H9 (cell line): ENCODE measurements around the gene ATP6V0E1. TPM values are rescaled to one million over a fixed set of nuclear protein-coding genes. Genes with fewer than 3 reads are reported as not detected.

ENCODE experiments used
- DNase-seq: peaks from one replicate; pipeline ENCODE4 v3.0.0-alpha.2; 2017
- H2AFZ ChIP-seq: one replicate; pipeline ENCODE4 v1.6.1; 2013; ENCODE audit warnings: mild to moderate bottlenecking, low read length, control low read depth, moderate library complexity
- H2AK5ac ChIP-seq: 2 replicates; pipeline ENCODE4 v1.6.1; 2013; ENCODE audit warnings: low read length, control low read depth, mixed read lengths; ENCODE audit not compliant: insufficient read length
- H2BK120ac ChIP-seq: one replicate; pipeline ENCODE4 v1.6.1; 2013; ENCODE audit warnings: low read depth, mild to moderate bottlenecking, low read length, control low read depth, inconsistent platforms; ENCODE audit not compliant: poor library complexity, severe bottlenecking
- H2BK12ac ChIP-seq: 2 replicates; pipeline ENCODE4 v1.6.1; 2013; ENCODE audit warnings: low read length, control low read depth, mixed read lengths, low read depth; ENCODE audit not compliant: insufficient read length
- H2BK15ac ChIP-seq: 2 replicates; pipeline ENCODE4 v1.6.1; 2013; ENCODE audit warnings: low read depth, low read length, control low read depth
- H2BK20ac ChIP-seq: one replicate; pipeline ENCODE4 v1.6.1; 2013; ENCODE audit warnings: low read depth, mild to moderate bottlenecking, low read length, control low read depth, inconsistent platforms; ENCODE audit not compliant: poor library complexity, severe bottlenecking
- H2BK5ac ChIP-seq: 2 replicates; pipeline ENCODE4 v1.6.1; 2013; ENCODE audit warnings: low read length, control low read depth, mixed read lengths; ENCODE audit not compliant: insufficient read length
- H3K14ac ChIP-seq: 2 replicates; pipeline ENCODE4 v1.6.1; 2013; ENCODE audit warnings: low read length, control low read depth; ENCODE audit not compliant: insufficient read depth
- H3K18ac ChIP-seq: 2 replicates; pipeline ENCODE4 v1.6.1; 2013; ENCODE audit warnings: low read depth, mild to moderate bottlenecking, mixed read lengths, low read length, control low read depth; ENCODE audit not compliant: insufficient read length
- H3K23ac ChIP-seq: 2 replicates; pipeline ENCODE4 v1.6.1; 2013; ENCODE audit warnings: low read length, control low read depth, mixed read lengths, low read depth; ENCODE audit not compliant: insufficient read length
- H3K23me2 ChIP-seq: 2 replicates; pipeline ENCODE4 v1.6.1; 2013; ENCODE audit warnings: low read depth, mild to moderate bottlenecking, mixed read lengths, low read length, control low read depth; ENCODE audit not compliant: insufficient read length, poor library complexity, severe bottlenecking
- H3K27ac ChIP-seq: 2 replicates; pipeline ENCODE4 v1.5.1; 2013; ENCODE audit warnings: low read length, control low read depth, mixed read lengths, low read depth; ENCODE audit not compliant: insufficient read length
- H3K27me3 ChIP-seq: 2 replicates; pipeline ENCODE4 v1.6.1; 2013; ENCODE audit warnings: low read length, control low read depth, inconsistent platforms; ENCODE audit not compliant: insufficient read depth
- H3K4ac ChIP-seq: 2 replicates; pipeline ENCODE4 v1.6.1; 2013; ENCODE audit warnings: low read depth, mild to moderate bottlenecking, control low read depth, inconsistent platforms, low read length, moderate library complexity
- H3K4me1 ChIP-seq: 2 replicates; pipeline ENCODE4 v1.6.1; 2013; ENCODE audit warnings: low read length, control low read depth, inconsistent platforms; ENCODE audit not compliant: insufficient read depth
- H3K4me2 ChIP-seq: 2 replicates; pipeline ENCODE4 v1.6.1; 2013; ENCODE audit warnings: low read length, control low read depth, mixed read lengths; ENCODE audit not compliant: insufficient read length, insufficient read depth
- H3K56ac ChIP-seq: 2 replicates; pipeline ENCODE4 v1.6.1; 2013; ENCODE audit warnings: low read depth, mild to moderate bottlenecking, mixed read lengths, low read length, control low read depth; ENCODE audit not compliant: insufficient read length
- H3K79me1 ChIP-seq: 2 replicates; pipeline ENCODE4 v1.6.1; 2013; ENCODE audit warnings: low read depth, mild to moderate bottlenecking, moderate library complexity, low read length, control low read depth, inconsistent platforms; ENCODE audit not compliant: insufficient read depth, poor library complexity, severe bottlenecking
- H3K79me2 ChIP-seq: 2 replicates; pipeline ENCODE4 v1.6.1; 2013; ENCODE audit warnings: low read length, control low read depth, inconsistent platforms; ENCODE audit not compliant: insufficient read depth
- H3K9ac ChIP-seq: 2 replicates; pipeline ENCODE4 v1.6.1; 2013; ENCODE audit warnings: low read length, control low read depth, mixed read lengths; ENCODE audit not compliant: insufficient read length; ENCODE audit errors: extremely low read depth
- H3K9me3 ChIP-seq: one replicate; pipeline ENCODE4 v1.6.1; 2013; ENCODE audit warnings: low read depth, low read length, inconsistent platforms; ENCODE audit not compliant: control insufficient read depth
- H3T11ph ChIP-seq: one replicate; pipeline ENCODE4 v1.6.1; 2013; ENCODE audit warnings: mild to moderate bottlenecking, low read length, control low read depth, inconsistent platforms
- H4K20me1 ChIP-seq: one replicate; pipeline ENCODE4 v1.6.1; 2013; ENCODE audit not compliant: control insufficient read depth, insufficient read length, insufficient read depth
- H4K5ac ChIP-seq: 2 replicates; pipeline ENCODE4 v1.6.1; 2013; ENCODE audit warnings: low read depth, mild to moderate bottlenecking, mixed read lengths, low read length, control low read depth; ENCODE audit not compliant: insufficient read length
- H4K8ac ChIP-seq: replicated peaks from 2 replicates; pipeline ENCODE4 v1.6.1; 2013; ENCODE audit warnings: low read length, control low read depth, mixed read lengths, low read depth; ENCODE audit not compliant: insufficient read length
- H4K91ac ChIP-seq: 2 replicates; pipeline ENCODE4 v1.6.1; 2013; ENCODE audit warnings: low read depth, mild to moderate bottlenecking, moderate library complexity, mixed read lengths, low read length, control low read depth; ENCODE audit not compliant: insufficient read length
- H3K27ac Mint-ChIP-seq, 3 experiments: 2 replicates in 2 of 3; 3 replicates in 1 of 3; pipeline ENCODE4 v1.8.0; 2020 to 2021; ENCODE audit warnings: mixed read lengths in 3 of 3, mild to moderate bottlenecking in 1 of 3, moderate library complexity in 1 of 3
- H3K27me3 Mint-ChIP-seq: 2 replicates; pipeline ENCODE4 v1.8.0; 2021; ENCODE audit warnings: low read depth, mild to moderate bottlenecking, moderate library complexity, mixed read lengths
- H3K36me3 Mint-ChIP-seq, 3 experiments: 2 replicates in 2 of 3; 3 replicates in 1 of 3; pipeline ENCODE4 v1.8.0; 2020 to 2021; ENCODE audit warnings: low read depth in 3 of 3, mixed read lengths in 3 of 3; ENCODE audit not compliant: insufficient read depth in 1 of 3
- H3K4me1 Mint-ChIP-seq, 2 experiments: 2 replicates each; pipeline ENCODE4 v1.8.0; 2020; ENCODE audit warnings: mixed read lengths in 2 of 2
- H3K4me3 Mint-ChIP-seq, 2 experiments: 2 replicates in 1 of 2; 3 replicates in 1 of 2; pipeline ENCODE4 v1.8.0; 2020 to 2021; ENCODE audit warnings: mild to moderate bottlenecking in 2 of 2, mixed read lengths in 2 of 2, moderate library complexity in 1 of 2
- H3K9me3 Mint-ChIP-seq, 2 experiments: 2 replicates in 1 of 2; 3 replicates in 1 of 2; pipeline ENCODE4 v1.8.0; 2020; ENCODE audit warnings: mild to moderate bottlenecking in 2 of 2, mixed read lengths in 2 of 2, moderate library complexity in 1 of 2
- WGBS: extraction: QIAGEN DNeasy Blood & Tissue Kit; methylation state at CpG from one replicate; pipeline ENCODE4 v1.1.7; 2013; ENCODE audit warnings: missing lambda C conversion rate, low lambda C conversion rate, mixed read lengths; ENCODE audit not compliant: insufficient read length; ENCODE audit errors: extremely low coverage; 5-methylcytosine and 5-hydroxymethylcytosine counted together
- total RNA-seq: library from RNA; stranded (reverse); gene quantifications from 2 replicates; pipeline ENCODE4 v1.2.1, GENCODE V29; 2021
- TF ChIP-seq, protein P1 (sequence below): fragments of 200-600 bp; sonication (generic); conservative IDR thresholded peaks from 3 replicates; pipeline ENCODE4 v1.8.0; 2021; ENCODE audit warnings: antibody characterized with exemption, mild to moderate bottlenecking

ATP6V0E1 gene
- total RNA-seq, 1 experiment from 2014 or later, result 101 TPM

DNA sequence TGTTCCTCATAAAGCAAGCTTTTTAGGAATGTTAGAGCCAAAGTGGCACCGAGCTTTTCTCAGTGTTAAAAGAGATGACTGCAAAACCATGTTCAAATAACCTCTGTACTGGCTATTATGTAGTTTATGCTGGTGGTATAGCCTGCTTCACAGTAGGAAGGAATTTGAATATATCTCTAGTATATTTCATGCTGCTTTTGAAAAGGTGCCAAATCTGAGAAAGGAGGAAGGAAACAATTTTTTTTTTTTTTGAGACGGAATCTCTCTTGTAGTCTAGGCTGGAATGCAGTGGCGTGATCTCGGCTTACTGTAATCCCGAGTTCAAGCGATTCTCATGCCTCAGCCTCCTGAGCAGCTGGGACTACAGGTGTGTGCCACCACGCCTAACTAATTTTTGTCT, 86.1 kb downstream of the ATP6V0E1 start:
- Histone ChIP-seq H2BK20ac (no peak overlapping the region), H3K4me2 (no peak overlapping the region), H3K23ac (no peak overlapping the region), H3K56ac (no peak overlapping the region), H3K79me2 (no peaks in the 10 kb centered on the region), H2BK5ac (no peak overlapping the region), H3K23me2 (no peaks in the 10 kb centered on the region), H4K5ac (no peak overlapping the region), H2BK12ac (no peak overlapping the region), H3K9me3 (no peaks in the 10 kb centered on the region), H3K27me3 (no peaks in the 10 kb centered on the region), H2AFZ (no peak overlapping the region), H4K20me1 (no peaks in the 10 kb centered on the region), H3K18ac (no peak overlapping the region), H2AK5ac (no peak overlapping the region), H3T11ph (no peak overlapping the region), H3K27ac (no peak overlapping the region), H4K8ac (no peak overlapping the region), H2BK120ac (no peak overlapping the region), H4K91ac (no peak overlapping the region), H3K9ac (no peak overlapping the region), H2BK15ac (no peak overlapping the region), H3K4ac (no peak overlapping the region), H3K79me1 (no peaks in the 10 kb centered on the region), H3K14ac (no peak overlapping the region), H3K4me1 (no peaks in the 10 kb centered on the region)
- Mint-ChIP-seq H3K9me3 (no peaks in the 10 kb centered on the region), H3K4me3 (no peak overlapping the region), H3K36me3 (no peaks in the 10 kb centered on the region), H3K4me1 (no peaks in the 10 kb centered on the region), H3K27me3 (no peaks in the 10 kb centered on the region), H3K27ac (no peak overlapping the region)
- TF ChIP-seq, protein P1, sequence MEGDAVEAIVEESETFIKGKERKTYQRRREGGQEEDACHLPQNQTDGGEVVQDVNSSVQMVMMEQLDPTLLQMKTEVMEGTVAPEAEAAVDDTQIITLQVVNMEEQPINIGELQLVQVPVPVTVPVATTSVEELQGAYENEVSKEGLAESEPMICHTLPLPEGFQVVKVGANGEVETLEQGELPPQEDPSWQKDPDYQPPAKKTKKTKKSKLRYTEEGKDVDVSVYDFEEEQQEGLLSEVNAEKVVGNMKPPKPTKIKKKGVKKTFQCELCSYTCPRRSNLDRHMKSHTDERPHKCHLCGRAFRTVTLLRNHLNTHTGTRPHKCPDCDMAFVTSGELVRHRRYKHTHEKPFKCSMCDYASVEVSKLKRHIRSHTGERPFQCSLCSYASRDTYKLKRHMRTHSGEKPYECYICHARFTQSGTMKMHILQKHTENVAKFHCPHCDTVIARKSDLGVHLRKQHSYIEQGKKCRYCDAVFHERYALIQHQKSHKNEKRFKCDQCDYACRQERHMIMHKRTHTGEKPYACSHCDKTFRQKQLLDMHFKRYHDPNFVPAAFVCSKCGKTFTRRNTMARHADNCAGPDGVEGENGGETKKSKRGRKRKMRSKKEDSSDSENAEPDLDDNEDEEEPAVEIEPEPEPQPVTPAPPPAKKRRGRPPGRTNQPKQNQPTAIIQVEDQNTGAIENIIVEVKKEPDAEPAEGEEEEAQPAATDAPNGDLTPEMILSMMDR, result no peak
- DNase-seq, result no peak
- no CpG with 5 or more reads among the region's 7 CpGs for WGBS
